ENCODE data around the gene GATAD2A.
"Not testable (repeated sequence)": the region's sequence is repeated elsewhere in the genome, so short reads cannot be mapped to it uniquely, and the experiment has no call there.

The GATAD2A gene

GRCh38 chr19:19447536-19448237 is 42.2 kb downstream of the GATAD2A start:
- DNase-seq = no peak

DNA sequence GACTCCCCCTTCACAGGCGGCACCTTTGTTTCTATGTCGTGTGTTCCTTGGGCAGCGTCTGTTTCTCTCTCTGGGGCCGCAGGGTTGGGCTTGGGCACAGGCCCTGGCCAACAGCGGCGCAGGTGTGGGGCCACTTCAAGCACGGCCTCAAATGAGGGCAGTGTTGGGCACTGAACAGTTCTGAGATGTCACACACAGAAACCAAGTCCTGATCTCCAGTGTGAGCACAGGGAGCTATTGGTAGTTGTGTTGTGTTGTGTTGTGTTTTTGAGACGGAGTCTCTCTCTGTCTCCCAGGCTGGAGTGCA is 42.7 kb downstream of the GATAD2A start:
- no peak for DNase-seq

DNA sequence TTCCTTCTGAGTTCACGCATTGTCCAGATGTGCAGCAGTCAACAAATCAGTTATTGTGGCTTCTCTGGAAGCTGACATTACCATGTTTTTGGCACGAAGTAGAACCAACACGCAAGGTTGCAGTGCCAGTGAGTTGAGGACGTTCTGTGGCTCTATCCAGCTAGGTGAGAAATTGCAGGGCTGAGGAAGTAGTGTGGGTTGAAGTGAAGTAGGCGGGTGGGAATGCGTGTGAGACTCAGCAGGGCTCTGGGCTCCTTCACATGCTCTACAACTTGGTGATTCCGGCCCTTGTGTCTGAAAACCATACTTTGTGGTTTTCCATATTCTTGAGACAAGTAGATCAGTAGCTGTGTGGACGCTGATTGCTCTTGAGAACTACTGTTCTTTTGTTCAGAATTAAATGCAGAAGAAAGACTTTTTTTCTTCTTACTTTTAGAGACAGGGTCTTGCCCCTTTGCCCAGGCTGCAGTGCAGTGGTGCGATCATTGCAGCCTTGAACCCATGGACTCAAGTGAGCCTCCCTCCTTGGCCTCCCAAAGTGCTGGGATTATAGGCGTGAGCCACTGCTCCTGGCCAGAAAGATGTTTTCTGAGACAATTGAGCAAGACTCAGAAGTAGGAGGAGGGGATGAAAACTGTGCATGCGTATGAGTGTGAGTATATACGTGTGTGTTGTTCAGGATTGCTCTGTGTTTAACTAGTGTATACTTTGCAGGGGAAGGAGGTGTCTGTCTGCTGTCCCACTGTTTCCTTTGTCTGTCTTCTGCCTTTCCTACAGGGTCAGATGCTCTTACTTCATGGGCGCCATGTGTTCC is 46.2 kb downstream of the GATAD2A start:
- no peak for DNase-seq

DNA sequence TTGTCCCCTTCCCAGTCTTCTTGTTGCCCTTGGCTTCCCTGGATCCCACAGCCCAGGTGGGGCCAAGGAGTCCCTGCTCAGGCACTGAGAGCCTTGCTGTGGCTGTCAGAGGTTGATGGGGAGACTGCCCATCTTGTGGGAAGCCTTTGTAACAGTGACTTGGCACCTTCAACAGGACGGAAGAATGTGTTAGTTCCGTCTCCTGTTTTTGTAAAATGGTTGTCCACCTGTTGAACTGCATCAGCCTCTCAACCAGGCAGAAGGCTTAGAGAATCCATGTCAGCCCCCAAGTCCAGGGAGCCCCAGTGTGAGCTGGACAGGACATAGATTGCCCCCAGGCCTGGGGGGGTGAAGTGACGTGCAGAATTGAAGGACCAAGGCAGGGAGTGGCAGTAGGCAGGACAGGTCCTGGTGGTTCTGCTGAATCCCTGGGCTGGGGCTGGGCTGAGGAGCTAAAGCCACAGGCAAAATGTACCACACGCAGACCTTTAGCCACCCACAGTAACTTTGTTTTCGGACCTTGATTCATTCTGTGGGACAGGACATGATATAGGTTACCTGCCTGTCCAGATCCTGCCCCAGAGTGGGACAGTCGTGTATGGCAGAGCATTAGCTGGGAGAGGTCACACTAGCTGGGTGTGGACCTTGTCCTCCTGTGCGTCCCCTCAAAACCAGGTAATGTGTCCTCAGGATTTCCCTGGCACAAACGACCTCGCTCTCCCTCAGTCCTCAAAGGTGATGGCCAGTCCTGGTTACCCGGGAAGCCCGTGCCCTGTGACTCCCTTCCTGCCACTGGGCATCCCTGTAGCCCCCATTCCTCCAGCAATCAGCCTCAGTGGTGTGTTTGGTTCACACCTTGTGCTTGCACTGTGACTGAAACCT is 47.0 kb downstream of the GATAD2A start:
- DNase-seq = no peak

- no peak for DNase-seq
Observed at GRCh38 chr19:19453125-19453454, 47.6 kb downstream of the GATAD2A start.

DNA sequence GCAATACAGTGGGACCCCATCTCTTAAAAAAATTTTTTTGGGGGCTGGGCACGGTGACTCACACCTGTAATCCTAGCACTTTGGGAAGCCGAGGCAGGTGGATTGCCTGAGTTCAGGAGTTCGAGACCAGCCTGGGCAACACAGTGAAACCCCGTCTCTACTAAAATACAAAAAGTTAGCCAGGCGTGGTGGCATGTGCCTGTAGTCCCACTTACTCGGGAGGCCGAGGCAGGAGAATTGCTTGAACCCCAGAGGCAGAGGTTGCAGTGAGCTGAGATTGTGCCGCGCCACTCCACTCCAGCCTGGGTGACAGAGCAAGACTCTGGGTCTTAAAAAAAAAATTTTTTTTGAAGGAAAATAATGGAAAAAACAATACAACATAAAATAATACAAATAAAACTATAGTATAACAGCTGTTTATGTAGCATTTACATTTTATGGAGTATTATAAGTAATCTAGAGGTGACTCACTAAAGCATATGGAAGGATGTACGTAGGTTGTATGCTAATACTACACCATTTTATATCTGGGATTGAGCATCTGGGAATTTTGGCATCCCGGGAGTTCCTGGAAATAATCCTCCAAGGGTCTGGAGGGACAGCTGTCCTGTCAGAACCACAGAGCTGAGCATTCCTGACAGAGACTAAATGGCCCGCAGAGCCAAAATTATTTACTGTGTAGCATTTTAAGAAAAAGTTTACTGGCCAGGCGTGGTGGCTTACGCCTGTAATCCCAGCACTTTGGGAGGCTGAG is 49.9 kb downstream of the GATAD2A start:
- DNase-seq = not testable (repeated sequence)

- no peak for DNase-seq
Observed at GRCh38 chr19:19457671-19458070, 52.2 kb downstream of the GATAD2A start.

DNA sequence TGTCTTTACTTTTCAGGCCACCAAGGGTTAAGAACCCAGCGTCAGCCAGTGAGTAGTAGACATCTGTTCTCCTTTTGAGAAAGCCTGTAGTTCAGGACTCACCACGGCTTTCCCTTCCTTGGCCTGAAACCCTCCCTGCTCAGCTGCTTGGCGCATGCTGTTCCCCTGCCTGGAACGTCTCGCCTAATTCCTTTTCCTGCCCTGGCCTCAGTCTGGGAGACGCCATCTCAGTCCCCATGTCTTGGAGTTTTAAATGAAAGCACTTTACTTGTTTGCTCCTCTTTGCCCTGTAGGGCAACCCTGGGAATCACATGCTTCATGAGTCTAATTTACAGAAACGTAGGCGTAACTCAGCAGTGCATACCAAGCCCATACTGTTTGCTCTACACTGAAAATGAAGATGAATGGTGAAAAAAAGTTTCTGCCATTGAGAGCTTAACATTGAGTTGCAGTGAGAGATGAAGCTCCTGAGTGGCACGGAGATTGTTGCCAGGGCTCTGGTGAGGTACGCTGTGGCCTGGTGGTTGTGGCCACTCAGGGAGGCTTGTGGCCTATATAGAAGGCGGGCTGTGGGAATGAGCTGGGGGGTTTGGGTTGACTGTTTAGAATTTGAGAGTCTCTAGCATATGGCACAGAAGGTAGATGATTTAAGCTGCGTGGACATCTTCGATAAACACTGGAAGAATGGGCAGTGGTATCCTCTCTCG is 52.8 kb downstream of the GATAD2A start:
- no peak for DNase-seq

GRCh38 chr19:19459073-19459472 is 53.6 kb downstream of the GATAD2A start:
- no peak for DNase-seq

- DNase-seq = peak; percentile 18
Observed at GRCh38 chr19:19459707-19460251, 54.3 kb downstream of the GATAD2A start.

DNA sequence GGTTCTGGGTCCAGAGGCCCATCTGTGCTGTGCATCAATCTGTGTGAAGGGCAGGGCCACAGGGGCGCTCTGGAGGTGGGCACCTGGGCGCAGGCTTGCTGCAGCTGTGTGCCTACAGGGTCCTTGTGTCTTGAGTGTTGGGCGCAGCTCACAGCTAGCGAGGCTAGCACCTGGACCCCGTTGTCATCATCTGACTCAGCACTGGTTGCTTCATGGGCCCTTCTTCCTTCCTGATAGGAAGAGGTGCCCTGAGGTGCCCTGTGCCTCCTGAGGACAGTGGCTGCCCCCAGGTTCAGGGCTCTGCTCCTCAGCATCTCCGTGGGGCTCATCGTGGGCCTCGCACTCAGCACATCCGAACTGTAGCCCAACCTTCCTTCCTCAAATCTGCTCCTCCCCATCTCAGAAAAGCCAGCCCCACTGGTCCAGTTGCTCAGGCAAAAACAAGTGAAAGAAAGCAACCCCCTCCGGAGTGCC is 54.8 kb downstream of the GATAD2A start:
- DNase-seq = no peak

DNA sequence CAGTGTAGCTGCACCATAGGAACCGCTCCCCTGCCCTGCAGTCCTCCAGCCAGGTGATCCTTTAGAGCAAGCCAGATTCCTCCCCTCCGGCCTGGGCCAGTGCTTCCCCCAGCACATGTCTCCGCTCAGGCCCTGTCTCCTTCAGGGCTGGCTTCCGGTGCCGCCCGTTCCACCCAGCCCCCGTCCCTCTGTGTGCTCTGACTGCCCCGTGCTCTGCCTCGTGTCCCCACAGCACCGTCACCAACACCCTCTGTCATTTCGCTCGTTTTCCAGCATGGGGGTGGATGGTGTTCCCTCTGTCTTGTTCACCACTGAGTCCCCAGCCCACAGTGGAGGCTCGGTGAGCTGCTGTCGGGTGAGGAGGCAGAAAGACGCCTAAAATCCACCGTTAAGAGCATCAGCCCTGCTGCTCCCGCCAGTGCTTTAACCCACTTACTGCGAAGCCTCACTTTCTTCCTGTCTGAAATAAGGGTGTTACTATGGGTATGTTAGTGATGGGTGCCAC is 55.3 kb downstream of the GATAD2A start:
- DNase-seq = peak; percentile 25

- no peak for DNase-seq
Observed at GRCh38 chr19:19461306-19461670, 55.8 kb downstream of the GATAD2A start.

- DNase-seq = peak; percentile 98
Observed at GRCh38 chr19:19461671-19462622, 56.5 kb downstream of the GATAD2A start.

GRCh38 chr19:19463348-19464117 is 58.1 kb downstream of the GATAD2A start:
- DNase-seq = peak; percentile 16

GRCh38 chr19:19464339-19465098 is 59.0 kb downstream of the GATAD2A start:
- DNase-seq = no peak

DNA sequence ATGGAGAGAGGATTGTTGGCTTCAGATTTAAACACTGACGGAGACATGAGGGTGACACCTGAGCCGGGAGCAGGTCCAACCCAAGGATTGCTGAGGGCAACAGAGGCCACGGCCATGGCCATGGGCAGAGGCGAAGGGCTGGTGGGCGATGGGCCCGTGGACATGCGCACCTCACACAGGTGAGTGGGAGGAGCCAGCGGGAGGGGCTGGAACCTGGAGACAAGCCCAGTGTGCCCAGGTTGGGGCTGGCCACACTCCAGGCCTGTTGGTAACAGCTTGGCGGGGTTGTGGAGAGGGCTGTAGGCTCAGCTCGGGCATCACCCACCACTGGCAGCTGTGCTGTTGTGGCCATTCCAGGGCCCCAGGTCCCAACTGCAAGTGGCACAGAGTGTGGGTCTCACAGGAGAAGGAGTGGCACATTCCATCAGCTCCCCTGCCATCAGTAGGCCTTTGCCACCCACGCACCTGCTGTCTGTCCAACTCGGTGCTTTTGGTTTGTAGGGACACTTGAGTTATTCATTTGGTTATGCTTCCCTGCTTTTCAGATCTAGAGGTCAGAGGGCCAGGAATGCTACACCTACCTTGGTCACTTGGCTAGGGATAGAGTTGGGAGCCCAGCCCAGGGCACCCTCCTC is 60.1 kb downstream of the GATAD2A start:
- DNase-seq = no peak

DNA sequence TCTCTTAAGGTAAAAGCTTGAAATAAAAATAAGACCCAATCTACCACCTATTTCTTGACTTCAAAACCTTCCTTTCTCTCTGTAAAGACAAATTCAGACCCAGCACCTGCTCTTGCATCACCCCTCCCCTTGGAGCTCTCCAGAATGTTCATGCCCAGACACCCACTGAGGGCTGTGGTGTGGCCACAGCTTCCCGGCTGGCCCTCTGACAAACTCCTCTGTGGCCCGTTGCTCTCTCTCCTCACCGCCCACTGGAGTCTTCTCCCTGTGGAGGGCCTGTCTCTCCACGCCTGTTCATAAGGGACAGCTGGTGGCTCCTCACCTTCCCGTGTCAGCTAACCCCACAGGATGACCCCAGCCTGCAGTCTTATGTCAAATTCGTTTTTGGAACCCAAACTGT is 60.7 kb downstream of the GATAD2A start:
- DNase-seq = no peak

Measured in NCI-H69 (cell line).